Mucosa of gallbladder (tissue), 1 donor: ENCODE data around the gene UPK1A. TPM values are rescaled to one million over a fixed set of nuclear protein-coding genes. Genes with fewer than 3 reads are reported as not detected.
"Not testable (repeated sequence)": the region's sequence is repeated elsewhere in the genome, so short reads cannot be mapped to it uniquely, and the experiment has no call there.

Source experiments
- DNase-seq: peaks from one replicate; pipeline ENCODE4 v3.0.0-alpha.2; 2020; ENCODE audit warnings: low spot score
- total RNA-seq: library from RNA; stranded (reverse); gene quantifications from one replicate; pipeline ENCODE4 v1.2.1, GENCODE V29; 2021
- donor health status: DM: no; HTN: no; CAD: no.

UPK1A gene
- total RNA-seq, 1 donor from 2014 or later: 0.89 TPM

DNA sequence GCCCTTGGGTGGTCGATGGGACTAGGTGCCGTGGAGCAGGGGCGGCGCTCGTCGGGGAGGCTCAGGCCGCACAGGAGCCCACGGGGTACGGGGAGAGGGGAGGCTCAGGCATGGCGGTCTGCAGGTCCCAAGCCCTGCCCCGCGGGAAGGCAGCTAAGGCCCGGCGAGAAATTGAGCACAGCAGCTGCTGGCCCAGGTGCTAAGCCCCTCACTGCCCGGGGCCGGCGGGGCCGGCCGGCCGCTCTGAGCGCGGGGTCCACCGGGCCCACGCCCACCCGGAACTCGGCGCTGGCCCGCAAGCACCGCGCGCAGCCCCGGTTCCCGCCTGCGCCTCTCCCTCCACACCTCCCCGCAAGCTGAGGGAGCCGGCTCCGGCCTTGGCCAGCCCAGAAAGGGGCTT lies 24.8 kb downstream of the UPK1A start:
- not testable (repeated sequence) for DNase-seq

DNA sequence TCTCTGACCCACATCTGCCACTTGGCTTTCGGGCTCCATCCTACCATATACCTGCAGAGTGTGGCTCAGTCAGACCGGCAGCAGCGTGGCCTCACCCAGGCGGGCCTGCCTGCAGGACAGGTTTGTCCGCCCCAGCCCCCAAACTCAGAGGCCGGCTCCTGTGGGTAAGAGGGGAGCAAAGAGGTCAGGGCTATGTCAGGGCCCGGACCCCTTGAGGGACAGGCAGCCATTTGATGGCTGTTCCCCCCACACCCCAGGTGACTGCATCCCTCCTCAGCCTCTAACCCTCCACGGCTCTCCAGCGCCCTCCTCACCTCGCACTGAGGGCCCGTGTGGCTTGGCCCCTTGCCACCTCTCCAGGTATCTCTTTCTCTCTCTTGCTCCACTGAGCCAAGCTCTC lies 25.7 kb downstream of the UPK1A start:
- DNase-seq: no peak

DNA sequence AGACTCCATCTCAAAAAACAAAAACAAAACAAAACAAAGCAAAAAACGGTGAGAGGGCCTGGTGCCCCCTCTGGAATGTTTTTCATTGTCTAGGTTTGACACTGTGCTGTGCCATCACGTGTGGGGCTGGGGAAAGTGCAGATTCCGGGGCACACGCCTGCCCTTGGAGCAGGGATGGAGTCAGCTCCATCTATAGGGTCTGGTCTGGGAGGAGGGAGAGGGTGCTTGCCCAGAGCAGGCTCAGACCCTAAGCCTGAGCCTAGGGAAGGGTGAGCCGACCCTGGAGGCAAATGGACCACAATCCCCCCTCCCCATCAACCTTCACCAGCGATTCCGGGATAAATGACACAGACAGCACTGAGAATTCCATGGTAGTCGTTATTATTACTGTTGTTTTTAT lies 27.1 kb downstream of the UPK1A start:
- no peak for DNase-seq

DNA sequence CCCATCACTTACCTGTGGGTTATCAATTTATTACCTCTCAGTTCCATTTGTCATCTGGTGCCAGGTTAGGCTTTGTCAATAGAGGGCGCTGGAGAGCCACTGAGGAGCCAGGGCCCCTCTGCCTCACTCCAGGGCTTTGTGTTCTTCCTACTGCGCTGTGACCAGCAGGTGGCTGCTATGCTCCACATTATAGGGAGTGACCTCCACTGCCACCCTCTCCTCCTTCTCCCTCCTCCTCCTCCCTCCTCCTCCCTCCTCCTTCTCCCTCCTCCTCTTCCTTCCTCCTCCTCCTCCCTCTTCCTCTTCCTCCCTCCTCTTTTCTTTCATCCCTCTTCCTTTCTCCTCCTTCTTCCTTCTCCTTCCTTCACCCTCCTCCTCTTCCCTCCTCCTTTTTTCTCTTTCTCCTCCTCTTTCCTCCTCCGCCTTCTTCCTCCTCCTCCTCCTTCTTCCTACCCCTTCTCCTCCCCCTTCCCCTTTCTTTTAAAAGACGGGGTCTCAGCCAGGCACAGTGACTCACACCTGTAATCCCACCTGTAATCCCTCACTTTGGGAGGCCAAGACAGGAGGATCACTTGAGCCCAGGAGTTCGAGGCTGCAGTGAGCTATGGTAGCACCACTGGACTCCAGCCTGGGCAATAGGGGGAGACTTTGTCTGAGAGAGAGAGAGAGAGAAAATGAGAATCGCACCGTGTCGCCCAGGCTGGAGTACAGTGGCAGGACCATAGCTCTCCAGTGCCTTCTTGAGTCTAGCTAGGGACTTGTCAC lies 27.7 kb downstream of the UPK1A start:
- DNase-seq: peak; percentile 91

DNA sequence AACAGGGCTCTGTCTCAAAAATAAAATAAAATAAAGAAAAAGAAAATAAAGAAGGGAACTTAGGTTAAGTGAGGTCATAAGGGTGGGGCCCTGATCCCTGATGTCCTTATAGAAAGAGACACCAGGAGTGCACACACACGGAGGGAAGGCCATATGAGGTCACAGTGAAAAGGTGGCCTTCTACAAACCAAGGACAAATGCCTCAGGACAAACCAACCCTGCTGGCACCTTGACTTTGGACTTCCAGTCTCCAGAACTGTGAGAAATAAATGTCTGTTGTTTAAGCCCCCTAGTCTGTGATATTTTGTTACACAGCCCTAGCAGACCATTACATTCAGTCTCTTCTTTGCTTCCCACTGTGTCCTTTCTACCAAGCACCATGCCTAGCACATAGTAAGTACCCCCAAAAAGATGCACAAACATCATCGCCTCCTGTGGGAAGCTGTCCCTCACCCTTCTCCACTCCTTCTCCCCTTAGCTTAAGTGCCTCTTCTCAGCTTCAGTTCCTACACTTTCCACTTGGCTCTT lies 29.6 kb downstream of the UPK1A start:
- no peak for DNase-seq

DNA sequence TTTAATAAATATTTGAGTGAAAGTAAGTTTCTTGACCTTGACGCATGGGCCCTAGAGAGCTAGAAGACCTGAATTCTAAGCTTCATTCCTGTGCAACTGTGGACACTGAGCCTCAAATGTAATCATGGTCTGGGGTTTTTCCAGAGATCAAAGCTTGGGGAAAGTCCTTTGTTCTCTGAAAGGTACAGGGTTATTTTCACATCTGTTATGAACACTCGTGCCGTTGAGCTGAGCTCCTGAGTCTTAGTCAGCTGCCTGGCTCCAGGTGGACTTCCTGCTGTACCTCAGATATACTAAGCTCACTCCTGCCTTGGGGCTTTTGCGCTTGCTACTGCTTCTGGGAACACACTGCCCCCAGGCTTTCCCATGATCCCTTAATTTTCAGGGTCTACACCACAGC lies 30.5 kb downstream of the UPK1A start:
- DNase-seq: no peak

DNA sequence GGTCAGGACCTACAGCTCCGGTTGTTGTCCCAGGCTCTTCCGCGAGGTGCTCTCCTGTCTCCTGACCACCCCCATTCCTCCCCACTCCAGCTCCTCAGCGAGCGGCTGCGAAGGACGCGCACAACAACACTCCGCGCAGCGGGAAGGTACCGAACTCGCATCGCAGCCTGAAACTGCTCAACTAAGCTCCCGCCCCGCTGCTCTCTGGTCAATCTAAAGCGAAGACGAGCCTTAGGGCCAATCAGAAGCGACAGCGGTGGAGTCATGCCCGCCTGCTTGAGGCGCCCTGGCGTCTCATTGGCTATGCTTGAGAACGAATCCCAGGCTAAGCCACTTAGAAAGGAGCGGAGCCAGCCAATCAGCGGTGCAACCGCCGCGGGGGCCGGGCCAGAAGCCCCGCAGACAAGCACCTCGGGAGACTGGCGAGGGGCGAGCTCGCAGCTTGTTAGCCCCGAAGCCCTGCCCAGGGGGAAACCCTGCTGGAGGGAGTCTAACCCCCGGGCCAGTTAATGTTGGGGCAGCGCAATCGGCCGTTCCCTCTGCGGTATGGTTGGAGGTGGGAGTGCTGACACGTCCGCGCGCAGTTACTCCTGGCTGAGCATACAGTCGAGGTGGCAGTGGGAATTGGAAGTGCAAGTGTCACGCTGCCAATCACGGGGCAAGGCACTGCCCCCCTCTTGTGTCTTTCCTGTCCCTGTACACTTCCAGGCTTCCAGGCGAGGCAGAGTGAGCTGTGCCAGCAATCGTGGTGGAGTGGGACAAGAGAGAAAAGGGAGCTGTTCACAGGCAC lies 36.1 kb downstream of the UPK1A start:
- DNase-seq: peak; percentile 96

DNA sequence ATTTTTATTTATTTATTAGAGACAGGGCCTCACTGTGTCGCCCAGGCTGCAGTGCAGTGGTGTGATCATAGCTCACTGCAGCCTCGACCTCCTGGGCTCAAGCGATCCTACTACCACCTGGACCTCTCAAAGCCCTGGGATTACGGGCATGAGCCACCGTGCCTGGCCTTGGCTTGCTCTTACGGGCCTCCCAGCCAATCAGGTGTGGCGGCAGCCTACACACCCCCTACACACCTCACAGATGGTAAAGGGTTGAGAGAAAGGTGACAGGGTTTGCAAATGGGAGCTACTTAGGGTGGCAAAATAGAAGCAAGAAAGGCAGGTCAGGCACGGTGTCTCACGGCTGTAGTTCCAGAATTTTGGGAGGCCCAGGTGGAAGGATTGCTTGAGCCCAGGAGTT lies 37.0 kb downstream of the UPK1A start:
- no peak for DNase-seq

DNA sequence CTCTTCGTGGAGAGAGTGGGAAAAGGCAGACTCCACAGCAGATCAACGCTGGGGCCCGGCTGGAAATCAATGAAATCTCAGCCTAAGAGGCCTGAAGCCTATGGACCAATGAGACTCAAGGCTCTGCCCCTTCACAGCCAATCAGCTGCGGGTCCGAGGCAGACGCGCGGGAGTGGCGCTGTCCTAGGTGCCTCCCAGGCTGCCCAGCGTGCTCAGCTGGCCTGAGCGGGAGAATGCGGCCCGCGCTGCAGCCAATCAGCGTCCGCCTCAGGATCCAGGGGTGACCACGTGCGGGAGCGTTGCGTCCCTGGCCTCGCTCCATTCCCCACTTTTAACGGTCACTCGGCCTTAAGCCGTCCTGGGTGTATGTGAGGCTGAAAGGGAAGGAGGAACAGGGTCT lies 37.9 kb downstream of the UPK1A start, which contains the start of gene ZBTB32:
TSS of gene ZBTB32 (plus strand) at position 341 of the 400 bp plus-strand sequence. CDS start 10,069 bp downstream, outside the sequence.
- peak; percentile 40 for DNase-seq

DNA sequence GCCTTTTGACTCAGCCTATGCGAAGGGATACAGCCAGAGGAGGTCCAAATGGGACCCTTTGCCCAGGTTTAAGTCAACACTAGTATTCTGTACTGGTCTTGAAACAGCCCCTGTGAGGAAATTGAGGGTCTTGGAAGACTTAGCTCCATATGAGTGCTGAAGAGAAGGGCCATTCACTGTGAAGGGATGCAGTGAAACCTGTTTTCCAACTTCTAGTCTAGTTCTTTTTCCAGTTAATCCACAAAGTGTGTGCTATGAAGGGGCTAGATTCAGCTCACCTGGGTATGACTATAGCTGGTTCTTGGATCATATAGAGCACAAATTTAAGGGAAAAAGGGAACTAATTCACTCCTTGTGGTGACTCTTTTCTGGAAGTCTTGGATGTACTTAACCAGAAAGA lies 42.1 kb downstream of the UPK1A start:
- no peak for DNase-seq

DNA sequence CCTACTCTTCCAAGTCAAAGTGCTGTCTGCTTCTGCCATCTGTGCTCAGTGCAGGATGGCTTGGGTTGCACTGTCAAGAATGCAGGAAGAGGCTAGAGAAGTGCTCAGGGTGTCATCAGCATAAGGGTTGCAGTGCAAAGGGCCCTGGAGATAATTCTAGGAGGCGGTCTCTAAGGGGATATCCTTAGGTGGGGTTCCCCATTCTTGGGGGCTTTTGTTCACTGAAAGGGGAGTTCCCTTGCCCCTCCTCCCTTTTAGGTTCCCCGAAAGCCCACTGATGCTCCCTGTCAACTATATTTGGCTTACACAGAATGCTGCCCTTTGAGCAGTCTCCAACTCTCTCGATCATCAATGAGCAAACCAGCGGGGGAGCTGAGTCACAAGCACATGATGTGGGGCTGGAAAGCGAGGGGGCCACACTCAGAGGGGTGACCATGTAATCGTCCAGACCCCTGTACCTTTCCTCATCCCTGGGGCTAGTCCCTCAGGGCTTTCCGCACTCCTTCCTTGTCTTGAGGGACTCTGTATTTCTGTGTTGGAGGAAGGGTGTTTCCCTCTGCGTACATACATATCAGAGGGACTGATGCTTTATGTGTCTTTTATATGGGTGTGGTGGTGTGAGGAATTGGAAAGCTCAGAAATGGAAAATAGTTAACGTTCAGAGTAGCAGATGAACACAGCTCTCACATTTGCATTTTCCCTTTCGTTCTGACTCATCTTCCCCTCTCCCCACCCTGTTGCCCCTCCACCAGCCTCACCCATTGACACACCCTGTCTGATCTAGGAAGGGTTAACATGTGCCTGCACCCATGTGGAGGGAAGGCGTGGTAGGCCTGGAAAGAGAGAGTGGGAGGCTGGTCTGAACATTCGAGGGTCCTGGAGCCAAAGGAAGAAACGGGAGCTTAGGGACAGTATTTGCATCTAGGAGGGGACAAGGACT lies 44.7 kb downstream of the UPK1A start:
- DNase-seq: no peak

DNA sequence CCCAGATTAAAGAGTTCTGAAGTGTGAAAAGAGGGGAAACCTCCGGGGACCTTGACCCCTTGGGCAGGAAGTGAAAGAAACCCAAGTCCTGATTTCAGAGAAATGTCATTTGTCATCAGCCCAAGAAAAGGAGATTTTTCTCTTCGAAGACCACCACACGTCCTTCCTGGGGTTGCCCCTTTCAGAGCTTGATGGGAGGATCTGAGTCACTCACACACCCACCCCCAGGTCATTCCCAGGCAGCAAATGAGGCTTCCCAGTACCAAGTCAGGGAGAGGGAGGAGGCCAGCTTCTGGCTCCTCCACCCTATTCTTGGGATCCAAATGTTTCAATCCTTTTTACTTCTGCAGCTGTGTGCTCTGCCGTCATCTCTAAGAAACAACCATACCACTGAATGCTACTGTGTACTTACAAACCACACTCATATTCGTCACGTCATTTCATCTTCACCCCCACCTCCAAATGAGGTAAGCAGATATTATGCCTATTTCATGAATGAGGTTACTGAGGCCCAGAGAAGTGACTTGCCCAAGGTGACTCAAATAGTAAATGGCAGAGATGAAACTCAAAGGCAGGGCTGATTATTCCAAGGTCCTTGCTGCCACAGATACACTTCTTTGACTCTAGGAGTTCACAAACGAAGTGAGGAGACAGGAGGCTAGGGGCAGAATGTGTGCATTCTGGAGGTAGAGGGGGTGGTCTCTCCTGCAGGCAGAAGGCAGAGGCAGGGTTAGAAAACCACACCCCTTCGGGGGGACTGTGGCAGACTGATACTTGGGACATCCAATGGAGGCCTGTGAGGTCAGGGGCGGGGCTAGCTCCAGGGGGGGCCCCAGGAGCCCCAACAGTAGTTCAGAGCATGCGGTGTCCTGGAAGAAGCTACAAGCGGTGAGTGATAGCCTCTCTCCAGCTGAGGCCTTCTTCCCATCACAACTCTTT lies 46.5 kb downstream of the UPK1A start:
- DNase-seq: no peak

DNA sequence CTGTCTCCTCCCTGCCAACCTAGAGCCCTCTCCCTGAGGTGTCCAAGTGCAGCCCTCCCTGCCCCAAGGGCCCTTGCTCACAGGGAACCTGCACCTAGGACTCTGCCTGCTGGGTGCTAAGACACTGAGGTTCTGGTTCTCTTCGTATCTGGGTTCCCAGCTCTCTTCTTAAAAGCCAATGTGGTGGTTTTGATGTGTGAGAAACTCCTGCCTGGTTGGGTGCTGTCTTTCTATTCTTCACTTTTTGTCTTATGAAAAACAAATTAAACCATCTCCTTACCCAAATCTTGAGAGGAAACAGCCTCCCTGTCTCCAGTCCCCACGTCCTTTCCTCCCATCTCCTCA lies 47.2 kb downstream of the UPK1A start:
- DNase-seq: no peak

DNA sequence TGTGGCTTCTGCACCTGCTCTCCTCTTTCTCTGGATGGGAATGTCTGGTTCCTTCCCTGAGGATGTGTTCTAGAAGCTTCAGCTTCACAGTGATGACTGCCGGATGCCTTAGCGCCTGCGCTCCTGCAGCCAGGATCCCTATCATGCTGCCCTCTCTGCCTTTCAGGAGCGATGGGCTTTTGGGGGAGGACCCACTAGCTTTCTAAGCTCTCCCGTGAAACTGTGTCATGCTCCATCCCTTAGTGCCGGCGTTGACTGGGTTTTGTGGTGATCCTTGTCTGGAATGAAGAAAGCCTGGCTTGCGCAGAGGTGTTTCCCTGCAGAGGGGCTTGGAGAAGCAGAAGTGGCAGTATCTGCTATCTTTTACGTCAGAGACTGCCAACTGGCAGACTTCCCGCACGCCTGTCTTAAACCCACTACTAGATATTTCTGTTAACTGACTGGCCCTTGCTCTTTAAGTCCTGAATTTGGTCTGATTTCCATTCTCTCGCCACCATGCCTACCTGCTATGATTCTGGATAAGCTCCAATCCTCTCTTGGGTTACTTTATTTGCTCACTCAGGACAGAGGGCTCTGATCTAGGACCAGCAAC lies 47.7 kb downstream of the UPK1A start:
- DNase-seq: no peak

DNA sequence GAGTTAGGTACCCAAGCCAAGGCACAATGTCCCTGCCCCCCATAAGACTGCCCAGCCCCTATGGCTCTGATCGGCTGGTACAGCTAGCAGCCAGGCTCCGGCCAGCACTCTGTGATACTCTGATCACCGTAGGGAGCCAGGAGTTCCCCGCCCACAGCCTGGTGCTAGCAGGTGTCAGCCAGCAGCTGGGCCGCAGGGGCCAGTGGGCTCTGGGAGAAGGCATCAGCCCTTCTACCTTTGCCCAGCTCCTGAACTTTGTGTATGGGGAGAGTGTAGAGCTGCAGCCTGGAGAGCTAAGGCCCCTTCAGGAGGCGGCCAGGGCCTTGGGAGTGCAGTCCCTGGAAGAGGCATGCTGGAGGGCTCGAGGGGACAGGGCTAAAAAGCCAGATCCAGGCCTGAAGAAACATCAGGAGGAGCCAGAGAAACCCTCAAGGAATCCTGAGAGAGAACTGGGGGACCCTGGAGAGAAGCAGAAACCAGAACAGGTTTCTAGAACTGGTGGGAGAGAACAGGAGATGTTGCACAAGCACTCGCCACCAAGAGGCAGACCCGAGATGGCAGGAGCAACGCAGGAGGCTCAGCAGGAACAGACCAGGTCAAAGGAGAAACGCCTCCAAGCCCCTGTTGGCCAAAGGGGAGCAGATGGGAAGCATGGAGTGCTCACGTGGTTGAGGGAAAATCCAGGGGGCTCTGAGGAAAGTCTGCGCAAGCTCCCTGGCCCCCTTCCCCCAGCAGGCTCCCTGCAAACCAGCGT lies 48.5 kb downstream of the UPK1A start:
- DNase-seq: no peak

DNA sequence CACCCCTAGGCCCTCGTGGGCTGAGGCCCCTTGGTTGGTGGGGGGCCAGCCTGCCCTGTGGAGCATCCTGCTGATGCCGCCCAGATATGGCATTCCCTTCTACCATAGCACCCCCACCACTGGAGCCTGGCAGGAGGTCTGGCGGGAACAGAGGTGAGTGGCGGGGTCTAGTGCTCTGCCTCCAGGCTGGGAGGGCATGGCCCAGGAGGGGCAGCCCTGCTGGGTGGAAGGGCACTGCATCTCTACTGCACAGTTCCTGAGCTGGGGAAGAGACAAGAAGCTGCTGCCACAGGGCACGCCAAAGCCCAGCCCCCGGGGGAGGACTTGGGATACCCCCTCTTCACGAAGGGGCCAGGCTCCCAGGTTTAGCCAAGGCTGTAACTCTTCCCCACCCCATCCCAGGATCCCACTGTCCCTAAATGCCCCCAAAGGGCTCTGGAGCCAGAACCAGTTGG lies 49.1 kb downstream of the UPK1A start:
- no peak for DNase-seq

DNA sequence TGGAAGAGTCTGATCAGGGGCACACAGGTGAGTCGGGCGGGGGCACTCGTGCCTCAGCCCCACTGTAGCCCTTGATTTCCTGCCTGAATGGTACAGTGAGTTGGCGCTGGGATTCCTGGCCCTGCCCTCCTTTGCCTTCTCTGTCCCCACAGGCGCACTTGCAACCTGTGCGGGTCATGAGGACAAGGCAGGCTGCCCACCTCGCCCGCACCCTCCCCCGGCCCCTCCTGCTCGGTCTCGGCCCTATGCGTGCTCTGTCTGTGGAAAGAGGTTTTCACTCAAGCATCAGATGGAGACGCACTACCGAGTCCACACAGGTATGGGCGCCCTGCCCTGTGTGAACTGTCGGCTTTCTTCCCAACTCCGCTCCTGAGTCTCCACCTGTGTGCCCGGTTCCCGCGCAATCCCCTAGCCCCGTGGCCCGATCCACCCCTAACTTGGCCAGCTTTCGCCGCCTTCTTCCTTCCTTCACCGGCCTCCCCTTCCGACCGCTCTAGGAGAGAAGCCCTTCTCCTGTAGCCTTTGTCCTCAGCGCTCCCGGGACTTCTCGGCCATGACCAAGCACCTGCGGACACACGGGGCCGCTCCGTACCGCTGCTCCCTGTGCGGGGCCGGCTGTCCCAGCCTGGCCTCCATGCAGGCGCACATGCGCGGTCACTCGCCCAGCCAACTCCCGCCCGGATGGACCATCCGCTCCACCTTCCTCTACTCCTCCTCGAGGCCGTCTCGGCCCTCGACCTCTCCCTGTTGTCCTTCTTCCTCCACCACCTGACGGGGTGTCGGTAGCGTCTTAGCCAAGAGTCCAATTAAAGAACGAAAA lies 49.9 kb downstream of the UPK1A start:
- DNase-seq: peak; percentile 39

DNA sequence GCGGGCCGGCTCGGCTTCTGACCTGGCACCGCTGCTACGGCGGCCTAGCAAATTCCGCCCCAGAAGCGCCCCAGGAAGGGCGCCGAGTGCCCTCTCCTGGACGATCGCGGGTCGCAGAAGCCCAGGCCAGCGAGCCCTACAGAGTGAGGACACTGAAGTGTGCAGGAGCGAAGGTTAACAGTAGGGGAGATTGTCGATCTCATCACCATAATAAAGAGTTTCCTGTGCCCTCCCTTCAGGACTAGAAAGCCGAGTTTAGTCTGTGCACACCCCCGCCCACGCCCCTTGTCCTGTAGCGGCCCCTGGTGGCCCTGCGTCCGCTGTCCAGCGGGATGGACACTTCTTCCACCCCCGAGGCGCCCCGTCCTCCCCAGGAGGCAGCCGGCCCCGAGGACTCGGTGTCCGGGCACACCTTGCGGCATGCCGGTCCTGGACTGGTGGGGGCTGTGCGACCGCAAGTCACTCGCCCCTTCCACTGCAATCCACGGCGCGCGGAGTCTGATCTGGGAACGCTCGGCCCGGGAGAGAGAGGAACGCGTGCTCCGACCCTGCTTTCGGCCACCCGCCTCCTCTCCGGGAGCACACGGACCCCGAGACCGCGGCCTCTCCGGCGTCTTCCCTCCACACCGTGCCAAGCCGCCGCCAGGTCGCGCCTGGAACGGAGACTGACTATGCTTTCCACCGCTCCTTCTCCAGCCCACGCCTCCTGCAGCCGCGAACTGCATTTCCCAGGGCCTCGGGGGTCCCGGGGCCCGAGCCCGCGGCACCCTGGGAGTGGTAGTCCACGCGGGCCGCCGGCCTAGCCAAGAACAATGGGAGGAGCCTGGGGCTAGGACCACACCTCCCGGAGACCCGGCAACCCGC lies 50.7 kb downstream of the UPK1A start:
- peak; percentile 95 for DNase-seq
